K562 (cell line): ENCODE results near the gene CFP. TPM values are rescaled to one million over a fixed set of nuclear protein-coding genes. Genes with fewer than 3 reads are reported as not detected.

Experiments used
- ARID4B ChIP-seq: sonication (generic); formaldehyde crosslinking; IDR thresholded peaks from 2 replicates; pipeline ENCODE4 v1.8.0; 2022; ENCODE audit warnings: mild to moderate bottlenecking, missing genetic modification reagents
- CBX1 ChIP-seq: sonication (generic); IDR thresholded peaks from 2 replicates; pipeline ENCODE4 v1.6.1; 2016; ENCODE audit warnings: antibody characterized with exemption, low read depth, mild to moderate bottlenecking
- CBX3 ChIP-seq, 2 experiments: IDR thresholded peaks; 1 replicate in 1 of 2; 2 replicates in 1 of 2; pipeline ENCODE4 v1.6.1; 2012; ENCODE audit warnings: inconsistent platforms in 2 of 2, low read length in 2 of 2, borderline replicate concordance in 1 of 2, control low read depth in 1 of 2
- DPF2 ChIP-seq: fragments of 450-650 bp; IDR thresholded peaks from 2 replicates; pipeline ENCODE4 v1.6.1; 2016
- EHMT2 ChIP-seq: fragments of 450-650 bp; IDR thresholded peaks from 2 replicates; pipeline ENCODE4 v1.6.1; 2018; ENCODE audit warnings: antibody characterized with exemption
- FOS ChIP-seq: IDR thresholded peaks from 3 replicates; pipeline ENCODE4 v1.6.1; 2011; ENCODE audit not compliant: insufficient read length; ENCODE audit errors: extremely low read depth
- ILF3 ChIP-seq: fragments of 450-650 bp; IDR thresholded peaks from 2 replicates; pipeline ENCODE4 v1.6.1; 2018; ENCODE audit warnings: antibody characterized with exemption, mild to moderate bottlenecking, moderate library complexity, borderline replicate concordance
- MEIS2 ChIP-seq: fragments of 450-650 bp; IDR thresholded peaks from 2 replicates; pipeline ENCODE4 v1.6.1; 2014; ENCODE audit warnings: mild to moderate bottlenecking; ENCODE audit not compliant: partially characterized antibody
- MIER1 ChIP-seq: fragments of 450-650 bp; IDR thresholded peaks from 2 replicates; pipeline ENCODE4 v1.6.1; 2016; ENCODE audit warnings: antibody characterized with exemption, mild to moderate bottlenecking, low read depth
- NEUROD1 ChIP-seq: fragments of 150-350 bp; IDR thresholded peaks from 2 replicates; pipeline ENCODE4 v1.6.1; 2014; ENCODE audit warnings: borderline replicate concordance, low read length, low read depth; ENCODE audit not compliant: partially characterized antibody
- NFIC ChIP-seq: fragments of 450-650 bp; IDR thresholded peaks from 2 replicates; pipeline ENCODE4 v1.6.1; 2017; ENCODE audit warnings: mild to moderate bottlenecking, inconsistent platforms
- PRDM10 ChIP-seq: fragments of 450-650 bp; IDR thresholded peaks from 2 replicates; pipeline ENCODE4 v1.6.1; 2018; ENCODE audit not compliant: partially characterized antibody
- RB1 ChIP-seq: fragments of 450-650 bp; IDR thresholded peaks from 2 replicates; pipeline ENCODE4 v1.6.1; 2017; ENCODE audit warnings: low read depth, mild to moderate bottlenecking
- RFX7 ChIP-seq: fragments of 250-450 bp; sonication (Bioruptor Pico); IDR thresholded peaks from 2 replicates; pipeline ENCODE4 v1.5.1; 2021; ENCODE audit warnings: mild to moderate bottlenecking
- USF2 ChIP-seq: sonication (generic); formaldehyde crosslinking; IDR thresholded peaks from 2 replicates; pipeline ENCODE4 v1.5.0; 2020; ENCODE audit warnings: missing genetic modification reagents
- ZEB2 ChIP-seq: fragments of 450-650 bp; IDR thresholded peaks from 2 replicates; pipeline ENCODE4 v1.6.1; 2016
- ZNF395 ChIP-seq: fragments of 200-800 bp; sonication (Bioruptor generic); IDR thresholded peaks from 2 replicates; pipeline ENCODE4 v1.6.1; 2017; ENCODE audit warnings: missing genetic modification characterization, missing compliant biosample characterization
- polyA plus RNA-seq, 8 experiments: library from polyadenylated mRNA; depleted of rRNA in 4 of 8; stranded (reverse) in 5 of 8; unstranded in 3 of 8; fragments of >200 nt; fragmentation: Nextera tagmentation in 2 of 8; fragmentation: Illumina TruSeq in 1 of 8; extraction: Ambion mirVana in 2 of 8; extraction: Trizol in 1 of 8; gene quantifications; 2 replicates each; pipeline versions ENCODE4 v1.2.1 to v1.2.3, GENCODE V29; 2011 to 2014; ENCODE audit warnings: inconsistent platforms in 1 of 8, missing spikeins in 1 of 8
- total RNA-seq, 7 experiments: library from RNA; depleted of rRNA in 6 of 7; stranded (reverse); fragments of >200 nt in 6 of 7; fragmentation: Illumina TruSeq in 2 of 7; extraction: Trizol in 2 of 7; gene quantifications; 2 replicates each; pipeline versions ENCODE4 v1.2.1 to v1.2.3, GENCODE V29; 2011 to 2021; ENCODE audit warnings: low replicate concordance in 1 of 7

The CFP gene
- total and polyA plus RNA-seq, 9 of the 15 experiments (the other 6 are each of a cell fraction or from before 2014, with no cell fraction given) = 0.18 to 2.0 (median 0.55) TPM

- TF ChIP-seq EHMT2 (no peak), ILF3 (no peak), USF2 (CRISPR knock-in tag) (peak; percentile 91), CBX3 (IDR thresholded peaks at IDR 0.05; ENCODE audit: borderline replicate concordance in 1 of 2, low read length in 2 of 2) (0 out of 3 replicates have a peak, but pooled peaks of 1 of the 2 experiments have one; percentile 11), MEIS2 (peak; percentile 48), DPF2 (peak; percentile 21; the same call in 1 of the 2 replicates), ZNF395 (0 out of 2 replicates have a peak, but pooled peaks have one; percentile 32), RB1 (peak; percentile 55), NFIC (peak; percentile 34; the same call in 1 of the 2 replicates), ARID4B (CRISPR knock-in tag) (peak; percentile 51), FOS (peak; percentile 67), CBX1 (no peak), RFX7 (CRISPR knock-in tag) (no peak), ZEB2 (0 out of 2 replicates have a peak, but pooled peaks have one; percentile 18), MIER1 (no peak), PRDM10 (peak; percentile 98), NEUROD1 (peak; percentile 4)
These were observed 20.7 kb upstream of the CFP start, which contains the start of gene ELK1 (continued) for GRCh38 chrX:47650164-47651042.
